GM18499 (cell line): ENCODE results near the gene UNC5B.
"Not testable (repeated sequence)": the region's sequence is repeated elsewhere in the genome, so short reads cannot be mapped to it uniquely, and the experiment has no call there.

Source experiments
- ATAC-seq: cut with Tn5 transposase; IDR thresholded peaks from one replicate; pipeline ENCODE4 v1.9.1; 2021; ENCODE audit warnings: moderate number of reproducible peaks; ENCODE audit not compliant: insufficient read depth, unreplicated experiment

UNC5B gene

DNA sequence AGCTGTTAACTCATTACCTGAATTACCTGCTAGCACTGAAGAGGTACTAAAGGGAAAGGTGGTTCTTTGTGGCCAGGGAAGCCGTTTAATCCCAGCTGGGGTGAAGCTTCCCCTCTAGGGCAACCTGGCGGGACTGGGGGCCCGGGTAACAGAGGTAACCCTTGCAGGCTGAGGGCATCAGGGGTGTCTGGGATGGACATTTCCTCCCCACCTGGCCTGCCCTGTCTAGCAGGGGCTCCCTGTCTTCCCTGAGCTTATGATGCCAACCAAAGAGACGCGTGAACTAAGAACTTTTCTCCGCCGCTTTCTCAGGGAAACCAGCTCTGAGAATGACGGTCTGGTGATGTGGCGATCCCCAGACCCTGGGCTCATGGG is 52.8 kb downstream of the UNC5B start:
- no peak for ATAC-seq

GRCh38 chr10:71265618-71266146 is 53.3 kb downstream of the UNC5B start:
- no peak for ATAC-seq

DNA sequence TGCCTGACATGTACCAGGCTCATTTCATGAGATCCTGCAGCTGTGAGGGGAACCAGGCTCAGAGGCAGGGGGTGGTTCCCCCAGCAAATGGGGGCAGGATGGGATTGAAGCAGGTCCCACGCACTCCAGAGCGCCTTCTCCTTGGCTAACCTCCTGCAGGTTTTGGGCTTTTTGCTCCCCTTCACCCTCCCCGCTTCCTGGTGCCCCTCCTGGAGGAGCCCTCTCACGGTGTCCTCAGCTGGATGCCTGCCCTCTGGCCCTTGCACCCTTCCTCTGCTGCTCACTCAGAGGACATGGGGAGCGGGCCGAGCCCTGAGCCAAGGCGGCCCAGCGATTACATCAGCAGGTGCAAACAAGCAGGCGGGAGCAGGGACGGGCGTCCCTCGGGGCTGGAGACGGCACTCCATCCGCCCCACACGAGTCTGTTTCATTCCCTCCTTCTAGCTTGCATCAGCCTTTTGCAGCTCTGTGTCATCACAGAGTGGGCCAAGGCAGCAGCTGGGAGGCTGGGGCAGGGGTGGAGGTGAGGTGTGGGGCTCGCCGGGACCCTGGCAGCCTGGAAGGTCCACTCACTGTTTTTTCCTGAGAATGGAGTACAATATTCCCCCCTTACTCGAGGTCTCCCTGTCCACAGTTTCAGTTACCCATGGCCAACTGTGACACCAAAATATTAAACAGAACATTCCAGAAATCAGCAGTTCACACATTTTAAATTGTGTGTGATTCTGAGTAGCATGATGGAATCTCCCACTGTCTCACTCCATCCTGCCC is 54.0 kb downstream of the UNC5B start:
- ATAC-seq = no peak

DNA sequence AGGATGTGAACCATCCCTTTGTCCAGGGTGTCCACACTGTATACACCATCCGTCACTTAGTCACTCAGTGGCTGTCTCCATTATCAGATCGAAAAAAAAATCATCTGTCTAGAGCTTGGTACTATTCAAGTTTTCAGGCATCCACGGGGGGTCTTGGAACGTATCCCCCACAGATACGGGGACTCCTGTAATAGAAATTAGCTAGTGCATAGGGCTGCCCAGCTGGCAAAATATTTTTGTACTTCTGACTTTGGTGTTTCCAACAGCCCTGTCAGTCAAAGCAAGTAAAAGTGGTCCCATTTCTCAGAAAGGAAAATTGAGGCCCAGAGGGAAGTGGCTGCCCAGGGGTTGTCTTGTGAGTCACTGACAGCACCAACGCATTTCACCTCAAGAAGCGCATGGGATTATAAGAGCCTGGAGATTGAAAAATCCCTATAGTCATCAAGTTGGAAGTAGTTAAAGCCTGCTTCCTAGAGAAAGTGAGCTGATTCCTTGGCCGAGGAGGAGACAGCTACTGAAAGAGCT is 54.6 kb downstream of the UNC5B start:
- ATAC-seq = no peak

- no peak for ATAC-seq
These were observed 55.3 kb downstream of the UNC5B start for GRCh38 chr10:71267508-71268240.

- no peak for ATAC-seq
These were observed 55.9 kb downstream of the UNC5B start for GRCh38 chr10:71268247-71268691.

- no peak for ATAC-seq
These were observed 56.4 kb downstream of the UNC5B start for GRCh38 chr10:71268758-71269157.

DNA sequence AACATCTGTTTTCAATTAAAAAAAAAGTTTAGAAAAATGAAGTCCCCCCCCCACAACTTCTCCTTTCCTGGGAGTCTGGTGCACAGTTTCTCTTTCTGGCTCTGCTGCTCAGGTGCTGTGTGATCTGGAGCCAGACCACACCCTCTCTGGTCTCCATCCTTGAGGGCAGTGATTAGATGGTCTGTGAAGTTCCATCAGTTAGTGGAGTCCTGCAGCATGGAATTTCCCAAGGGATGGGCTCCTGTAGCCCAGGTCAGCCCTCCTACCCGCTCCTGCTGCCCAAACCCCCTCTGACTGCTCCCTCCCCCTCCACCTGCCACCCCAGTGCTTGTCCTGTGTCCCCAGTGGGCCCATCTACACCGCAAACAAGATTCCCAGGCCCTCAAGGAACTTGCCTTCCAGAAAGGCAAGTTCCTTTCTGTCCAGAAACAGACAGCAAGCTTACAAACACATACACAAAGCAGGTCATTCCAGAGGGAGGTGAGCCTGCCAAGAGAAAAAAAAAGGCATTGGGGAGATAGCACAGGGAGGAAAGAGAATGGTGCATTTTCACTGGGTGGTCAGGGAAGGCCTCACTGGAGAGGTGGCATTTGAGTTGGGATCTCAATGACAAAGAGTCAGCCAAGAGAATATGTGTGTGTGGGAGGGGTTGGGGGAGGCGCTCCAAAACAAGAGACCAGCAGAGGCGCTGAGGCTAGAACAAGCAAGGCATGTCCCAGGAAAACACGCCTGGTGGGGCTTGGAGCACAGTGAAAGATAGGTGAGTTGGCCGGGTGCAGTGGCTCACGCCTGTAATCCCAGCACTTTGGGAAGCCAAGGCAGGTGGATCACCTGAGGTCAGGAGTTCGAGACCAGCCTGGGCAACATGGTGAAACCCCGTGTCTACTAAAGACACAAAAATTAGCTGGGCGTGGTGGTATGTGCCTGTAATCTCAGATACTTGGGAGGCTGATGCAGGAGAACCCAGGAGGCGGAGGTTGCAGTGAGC is 57.2 kb downstream of the UNC5B start:
- no peak for ATAC-seq

- ATAC-seq = no peak
These were observed 58.2 kb downstream of the UNC5B start for GRCh38 chr10:71270301-71271220.

DNA sequence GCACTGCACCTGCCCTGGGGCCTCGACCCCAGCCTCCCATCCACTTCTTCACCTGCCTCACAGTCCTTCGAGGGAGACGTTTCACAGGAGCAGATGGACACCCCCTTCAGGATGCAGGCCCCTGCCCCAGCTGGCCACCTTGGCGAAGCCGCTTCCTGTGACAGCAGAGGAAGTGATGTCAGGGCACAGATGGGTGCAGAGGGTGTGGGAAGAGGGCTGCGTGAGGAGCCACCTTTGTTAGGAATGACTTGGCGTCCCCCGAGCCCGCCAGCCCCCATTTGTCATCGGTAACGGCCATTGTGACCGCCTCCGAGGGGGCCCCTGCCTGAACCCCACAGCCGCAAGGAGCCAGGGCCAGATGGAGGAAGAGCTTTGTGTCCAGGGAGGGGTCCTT is 59.3 kb downstream of the UNC5B start:
- ATAC-seq = no peak

DNA sequence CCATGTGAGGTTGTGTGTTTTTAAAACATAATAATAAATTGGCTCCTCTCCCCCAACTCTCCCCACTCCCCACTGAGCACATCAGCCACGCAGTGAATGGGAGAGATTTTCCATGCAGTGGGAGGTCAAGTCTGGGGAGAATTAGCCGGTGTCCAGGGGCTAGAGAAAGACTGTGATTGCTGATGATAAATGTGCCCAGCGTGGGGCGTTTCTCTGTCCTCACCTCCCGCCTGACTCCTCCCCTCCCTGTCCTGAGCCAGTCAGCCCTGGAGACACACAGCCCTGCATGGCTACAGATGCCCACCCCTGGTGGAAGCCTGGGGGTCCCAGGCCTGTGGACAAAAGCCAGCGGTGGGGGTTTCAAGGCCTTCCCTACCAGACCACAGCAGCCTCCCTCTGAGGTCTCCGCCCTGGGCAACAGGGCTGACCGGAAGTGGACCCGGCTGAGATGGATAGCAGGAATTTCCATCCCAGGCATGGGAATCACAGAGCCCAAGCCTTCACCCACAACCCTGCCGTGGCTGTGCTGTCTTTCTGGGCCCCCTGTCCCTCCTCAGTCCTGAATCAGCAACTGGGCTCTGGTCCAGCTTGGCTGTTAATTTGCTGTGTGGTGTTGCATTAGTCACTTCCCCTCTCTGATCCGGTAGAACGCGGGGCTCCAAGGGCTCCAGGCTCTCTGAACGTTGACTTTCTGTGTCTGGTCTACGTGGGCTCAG is 59.8 kb downstream of the UNC5B start:
- ATAC-seq = no peak

DNA sequence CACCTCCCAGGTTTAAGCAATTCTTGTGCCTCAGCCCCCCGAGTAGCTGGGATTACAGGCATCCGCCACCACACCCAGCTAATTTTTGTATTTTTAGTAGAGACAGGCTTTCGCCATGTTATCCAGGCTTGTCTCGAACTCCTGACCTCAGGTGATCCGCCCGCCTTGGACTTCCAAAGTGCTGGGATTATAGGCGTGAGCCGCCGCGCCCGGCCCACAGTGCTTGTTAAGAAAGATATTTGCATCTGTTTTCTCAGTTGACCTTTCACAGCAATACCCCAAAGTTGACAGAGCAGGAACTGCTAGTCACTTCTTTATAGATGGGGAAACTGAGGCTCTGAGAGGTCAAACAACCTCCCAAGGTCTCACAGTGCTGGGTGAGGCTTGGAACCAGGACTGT is 60.6 kb downstream of the UNC5B start:
- ATAC-seq = not testable (repeated sequence)

DNA sequence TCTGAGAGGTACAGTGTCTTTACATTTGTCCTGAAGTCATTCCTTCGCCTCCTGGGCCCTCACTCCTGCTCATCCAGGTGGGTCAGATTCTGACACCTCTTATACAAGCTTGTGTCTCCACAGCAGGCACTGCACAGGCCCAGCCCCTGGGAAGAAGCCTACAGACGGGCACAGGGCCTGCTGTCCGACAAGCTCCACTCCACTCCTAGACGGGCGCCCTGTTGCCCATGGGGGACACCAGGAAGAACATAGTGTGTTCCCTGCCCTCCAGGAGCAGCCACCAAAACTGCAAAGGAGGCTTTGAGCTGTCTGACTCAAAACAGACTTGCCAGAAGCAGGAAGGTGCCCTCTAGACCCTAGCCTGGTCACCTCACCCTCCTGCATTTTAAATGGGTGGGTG is 61.1 kb downstream of the UNC5B start:
- no peak for ATAC-seq

GRCh38 chr10:71274901-71275796 is 62.8 kb downstream of the UNC5B start:
- no peak for ATAC-seq

DNA sequence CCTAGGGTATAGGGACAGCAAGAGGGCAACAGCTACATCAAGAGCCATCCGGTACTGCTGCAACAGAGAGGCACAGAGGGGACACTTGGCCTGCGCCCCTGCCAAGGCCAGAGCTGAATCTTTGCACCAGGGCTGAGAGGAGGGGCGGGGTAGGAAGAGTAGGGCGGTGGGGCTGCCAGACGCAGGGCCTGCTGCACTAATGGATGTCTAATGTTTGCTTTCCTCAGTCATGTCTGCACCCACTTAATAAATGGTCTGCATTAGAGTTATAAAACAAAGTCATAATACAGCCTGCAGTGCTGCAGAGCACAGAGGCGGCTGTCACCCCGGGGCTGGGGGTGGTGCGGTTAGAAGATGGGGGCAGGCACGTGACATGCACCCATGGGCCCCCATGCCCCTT is 64.5 kb downstream of the UNC5B start:
- no peak for ATAC-seq

- no peak for ATAC-seq
These were observed 65.7 kb downstream of the UNC5B start for GRCh38 chr10:71277914-71278665.
